Measurements from ENCODE around the gene P2RY12. TPM values are rescaled to one million over a fixed set of nuclear protein-coding genes. Genes with fewer than 3 reads are reported as not detected.

P2RY12 gene
- total and polyA plus RNA-seq, 2 of the 8 experiments (the other 6 are each of a cell fraction or from before 2014, with no cell fraction given), result not detected

DNA sequence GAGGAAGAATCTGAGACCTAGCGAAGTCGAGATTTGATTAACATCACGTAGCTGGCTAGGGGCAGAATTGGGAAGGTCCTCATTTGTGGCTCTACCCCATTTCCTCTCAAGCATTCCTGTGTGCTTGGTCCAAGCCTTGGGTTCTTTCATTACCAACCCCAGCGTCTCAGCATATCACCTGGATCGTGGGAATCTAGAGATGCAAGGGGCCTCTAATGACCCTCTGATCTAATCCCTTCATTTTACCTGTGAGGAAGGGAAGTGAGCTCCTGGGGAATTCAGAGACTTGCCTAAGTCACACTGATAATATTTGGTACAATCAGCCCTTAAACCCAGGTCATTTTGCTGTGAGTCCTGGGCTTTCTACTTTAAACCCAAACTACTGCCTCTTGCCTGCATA lies 70.0 kb downstream of the P2RY12 start (continued):
- TF ChIP-seq, protein P1, sequence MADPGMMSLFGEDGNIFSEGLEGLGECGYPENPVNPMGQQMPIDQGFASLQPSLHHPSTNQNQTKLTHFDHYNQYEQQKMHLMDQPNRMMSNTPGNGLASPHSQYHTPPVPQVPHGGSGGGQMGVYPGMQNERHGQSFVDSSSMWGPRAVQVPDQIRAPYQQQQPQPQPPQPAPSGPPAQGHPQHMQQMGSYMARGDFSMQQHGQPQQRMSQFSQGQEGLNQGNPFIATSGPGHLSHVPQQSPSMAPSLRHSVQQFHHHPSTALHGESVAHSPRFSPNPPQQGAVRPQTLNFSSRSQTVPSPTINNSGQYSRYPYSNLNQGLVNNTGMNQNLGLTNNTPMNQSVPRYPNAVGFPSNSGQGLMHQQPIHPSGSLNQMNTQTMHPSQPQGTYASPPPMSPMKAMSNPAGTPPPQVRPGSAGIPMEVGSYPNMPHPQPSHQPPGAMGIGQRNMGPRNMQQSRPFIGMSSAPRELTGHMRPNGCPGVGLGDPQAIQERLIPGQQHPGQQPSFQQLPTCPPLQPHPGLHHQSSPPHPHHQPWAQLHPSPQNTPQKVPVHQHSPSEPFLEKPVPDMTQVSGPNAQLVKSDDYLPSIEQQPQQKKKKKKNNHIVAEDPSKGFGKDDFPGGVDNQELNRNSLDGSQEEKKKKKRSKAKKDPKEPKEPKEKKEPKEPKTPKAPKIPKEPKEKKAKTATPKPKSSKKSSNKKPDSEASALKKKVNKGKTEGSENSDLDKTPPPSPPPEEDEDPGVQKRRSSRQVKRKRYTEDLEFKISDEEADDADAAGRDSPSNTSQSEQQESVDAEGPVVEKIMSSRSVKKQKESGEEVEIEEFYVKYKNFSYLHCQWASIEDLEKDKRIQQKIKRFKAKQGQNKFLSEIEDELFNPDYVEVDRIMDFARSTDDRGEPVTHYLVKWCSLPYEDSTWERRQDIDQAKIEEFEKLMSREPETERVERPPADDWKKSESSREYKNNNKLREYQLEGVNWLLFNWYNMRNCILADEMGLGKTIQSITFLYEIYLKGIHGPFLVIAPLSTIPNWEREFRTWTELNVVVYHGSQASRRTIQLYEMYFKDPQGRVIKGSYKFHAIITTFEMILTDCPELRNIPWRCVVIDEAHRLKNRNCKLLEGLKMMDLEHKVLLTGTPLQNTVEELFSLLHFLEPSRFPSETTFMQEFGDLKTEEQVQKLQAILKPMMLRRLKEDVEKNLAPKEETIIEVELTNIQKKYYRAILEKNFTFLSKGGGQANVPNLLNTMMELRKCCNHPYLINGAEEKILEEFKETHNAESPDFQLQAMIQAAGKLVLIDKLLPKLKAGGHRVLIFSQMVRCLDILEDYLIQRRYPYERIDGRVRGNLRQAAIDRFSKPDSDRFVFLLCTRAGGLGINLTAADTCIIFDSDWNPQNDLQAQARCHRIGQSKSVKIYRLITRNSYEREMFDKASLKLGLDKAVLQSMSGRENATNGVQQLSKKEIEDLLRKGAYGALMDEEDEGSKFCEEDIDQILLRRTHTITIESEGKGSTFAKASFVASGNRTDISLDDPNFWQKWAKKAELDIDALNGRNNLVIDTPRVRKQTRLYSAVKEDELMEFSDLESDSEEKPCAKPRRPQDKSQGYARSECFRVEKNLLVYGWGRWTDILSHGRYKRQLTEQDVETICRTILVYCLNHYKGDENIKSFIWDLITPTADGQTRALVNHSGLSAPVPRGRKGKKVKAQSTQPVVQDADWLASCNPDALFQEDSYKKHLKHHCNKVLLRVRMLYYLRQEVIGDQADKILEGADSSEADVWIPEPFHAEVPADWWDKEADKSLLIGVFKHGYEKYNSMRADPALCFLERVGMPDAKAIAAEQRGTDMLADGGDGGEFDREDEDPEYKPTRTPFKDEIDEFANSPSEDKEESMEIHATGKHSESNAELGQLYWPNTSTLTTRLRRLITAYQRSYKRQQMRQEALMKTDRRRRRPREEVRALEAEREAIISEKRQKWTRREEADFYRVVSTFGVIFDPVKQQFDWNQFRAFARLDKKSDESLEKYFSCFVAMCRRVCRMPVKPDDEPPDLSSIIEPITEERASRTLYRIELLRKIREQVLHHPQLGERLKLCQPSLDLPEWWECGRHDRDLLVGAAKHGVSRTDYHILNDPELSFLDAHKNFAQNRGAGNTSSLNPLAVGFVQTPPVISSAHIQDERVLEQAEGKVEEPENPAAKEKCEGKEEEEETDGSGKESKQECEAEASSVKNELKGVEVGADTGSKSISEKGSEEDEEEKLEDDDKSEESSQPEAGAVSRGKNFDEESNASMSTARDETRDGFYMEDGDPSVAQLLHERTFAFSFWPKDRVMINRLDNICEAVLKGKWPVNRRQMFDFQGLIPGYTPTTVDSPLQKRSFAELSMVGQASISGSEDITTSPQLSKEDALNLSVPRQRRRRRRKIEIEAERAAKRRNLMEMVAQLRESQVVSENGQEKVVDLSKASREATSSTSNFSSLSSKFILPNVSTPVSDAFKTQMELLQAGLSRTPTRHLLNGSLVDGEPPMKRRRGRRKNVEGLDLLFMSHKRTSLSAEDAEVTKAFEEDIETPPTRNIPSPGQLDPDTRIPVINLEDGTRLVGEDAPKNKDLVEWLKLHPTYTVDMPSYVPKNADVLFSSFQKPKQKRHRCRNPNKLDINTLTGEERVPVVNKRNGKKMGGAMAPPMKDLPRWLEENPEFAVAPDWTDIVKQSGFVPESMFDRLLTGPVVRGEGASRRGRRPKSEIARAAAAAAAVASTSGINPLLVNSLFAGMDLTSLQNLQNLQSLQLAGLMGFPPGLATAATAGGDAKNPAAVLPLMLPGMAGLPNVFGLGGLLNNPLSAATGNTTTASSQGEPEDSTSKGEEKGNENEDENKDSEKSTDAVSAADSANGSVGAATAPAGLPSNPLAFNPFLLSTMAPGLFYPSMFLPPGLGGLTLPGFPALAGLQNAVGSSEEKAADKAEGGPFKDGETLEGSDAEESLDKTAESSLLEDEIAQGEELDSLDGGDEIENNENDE (IDR thresholded peaks at IDR 0.05; ENCODE audit: insufficient replicate concordance, low read length), result no peak
- no peak for TF ChIP-seq CBX8 (IDR thresholded peaks at IDR 0.05; ENCODE audit: borderline replicate concordance, low read depth, low read length)
- TF ChIP-seq MAFK (IDR thresholded peaks at IDR 0.05; ENCODE audit: low read depth, low read length), result no peak
- no peak for TF ChIP-seq RNF2 (IDR thresholded peaks at IDR 0.05; ENCODE audit: borderline replicate concordance, low read depth, low read length, missing control alignments, poor library complexity, severe bottlenecking)
- no peak for TF ChIP-seq POU5F1 (IDR thresholded peaks at IDR 0.05; ENCODE audit: low read depth, low read length)
- TF ChIP-seq, protein P2, sequence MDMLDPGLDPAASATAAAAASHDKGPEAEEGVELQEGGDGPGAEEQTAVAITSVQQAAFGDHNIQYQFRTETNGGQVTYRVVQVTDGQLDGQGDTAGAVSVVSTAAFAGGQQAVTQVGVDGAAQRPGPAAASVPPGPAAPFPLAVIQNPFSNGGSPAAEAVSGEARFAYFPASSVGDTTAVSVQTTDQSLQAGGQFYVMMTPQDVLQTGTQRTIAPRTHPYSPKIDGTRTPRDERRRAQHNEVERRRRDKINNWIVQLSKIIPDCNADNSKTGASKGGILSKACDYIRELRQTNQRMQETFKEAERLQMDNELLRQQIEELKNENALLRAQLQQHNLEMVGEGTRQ (IDR thresholded peaks at IDR 0.05; ENCODE audit: low read length), result no peak
- no peak for TF ChIP-seq RFX5 (IDR thresholded peaks at IDR 0.05; ENCODE audit: borderline replicate concordance, low read depth, low read length)
- TF ChIP-seq SIN3A (conservative IDR thresholded peaks at IDR 0.05 in 1 of 2, IDR thresholded peaks at IDR 0.05 in 1 of 2; ENCODE audit: low read depth in 1 of 2, low read length in 2 of 2), result no peak
- no peak for TF ChIP-seq BACH1 (IDR thresholded peaks at IDR 0.05; ENCODE audit: low read length)
- TF ChIP-seq KDM4A (IDR thresholded peaks at IDR 0.05; ENCODE audit: low read depth, low read length, severe bottlenecking), result no peak

Measured in H1 (cell line).